ENCODE measurements around the gene NR5A1.

GRCh38 chr9:124496075-124496449, 11.1 kb downstream of the NR5A1 start:
- TF ChIP-seq GATA2 (IDR thresholded peaks at IDR 0.05; ENCODE audit: low read depth, low read length) = no peak
- no peak for TF ChIP-seq GATA3 (IDR thresholded peaks at IDR 0.05; ENCODE audit: low read depth, low read length)

All from SH-SY5Y (cell line).